GM19397 (cell line): ENCODE results near the gene ACTR8.

Experiments used
- ATAC-seq: cut with Tn5 transposase; IDR thresholded peaks from one replicate; pipeline ENCODE4 v1.9.1; 2021; ENCODE audit warnings: mild to moderate bottlenecking, moderate library complexity; ENCODE audit not compliant: unreplicated experiment

The ACTR8 gene

DNA sequence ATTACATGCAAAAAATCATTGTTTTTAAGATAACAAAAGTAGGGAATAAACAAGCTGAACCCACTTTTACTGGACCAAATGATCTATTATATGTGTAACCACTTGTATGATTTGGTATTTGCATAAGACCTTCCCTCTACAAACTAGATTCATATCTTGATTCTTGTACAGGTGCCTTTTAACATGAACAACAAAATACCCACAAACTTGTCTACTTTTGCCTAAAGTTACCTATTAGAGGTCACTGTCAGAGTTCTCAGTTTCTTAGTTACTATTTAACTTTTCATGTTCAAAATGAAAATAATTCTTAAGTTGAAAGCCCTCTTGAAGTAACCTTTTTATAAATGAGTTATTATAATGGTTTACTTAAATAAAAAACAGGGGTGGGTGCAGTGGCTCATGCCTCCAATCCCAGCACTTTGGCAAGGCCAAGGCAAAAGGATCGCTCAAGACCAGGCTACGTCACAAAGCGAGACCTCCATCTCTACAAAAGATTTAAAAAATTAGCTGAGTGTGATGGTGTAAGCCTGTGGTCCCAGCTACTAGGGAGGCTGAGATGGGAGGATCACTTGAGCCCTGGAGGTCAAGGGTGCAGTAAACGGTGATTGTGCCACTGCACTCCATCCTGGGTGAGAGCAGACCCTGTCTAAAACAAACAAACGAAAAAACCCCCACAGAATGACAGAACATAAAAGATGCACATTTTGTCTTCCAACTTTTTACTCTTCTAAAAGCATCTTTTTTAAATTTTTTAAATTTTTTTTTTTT is 16.0 kb downstream of the ACTR8 start:
- peak; percentile 42 for ATAC-seq

DNA sequence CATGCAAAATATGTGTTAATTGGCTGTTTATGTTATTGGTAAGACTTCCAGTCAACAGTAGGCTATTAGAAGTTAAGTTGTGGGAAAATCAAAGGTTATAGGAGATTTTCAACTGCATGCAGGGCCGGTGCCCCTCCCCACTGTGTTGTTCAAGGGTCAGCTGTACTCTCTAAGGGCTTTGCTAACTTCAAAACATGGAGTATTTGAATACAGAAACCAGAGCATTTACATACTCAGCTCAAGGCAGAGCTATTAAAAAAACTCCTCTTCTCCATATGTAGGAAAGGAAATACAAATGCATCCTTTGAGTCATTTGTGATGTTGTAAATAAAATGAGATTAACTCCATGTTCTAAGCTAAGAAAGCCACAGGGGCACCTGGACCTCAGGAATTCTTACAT is 18.8 kb downstream of the ACTR8 start:
- ATAC-seq, result no peak

DNA sequence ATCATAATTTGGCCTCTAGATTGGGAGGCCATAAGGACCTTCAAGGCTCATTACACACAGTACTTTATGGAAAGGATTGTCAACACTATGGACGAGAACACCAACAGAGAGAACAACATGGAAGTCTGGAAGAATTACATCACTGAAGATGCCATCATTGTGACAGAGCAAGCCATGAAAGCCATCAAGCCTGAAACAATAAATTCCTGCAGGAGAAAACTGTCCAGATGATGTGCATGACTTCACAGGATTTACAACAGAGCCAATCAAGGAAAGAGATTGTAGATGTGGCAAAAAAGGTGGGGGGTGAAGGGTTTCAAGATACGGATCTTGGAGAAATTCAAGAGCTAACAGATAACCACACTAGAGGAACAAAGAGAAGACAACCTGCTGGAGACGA is 19.7 kb downstream of the ACTR8 start:
- no peak for ATAC-seq

DNA sequence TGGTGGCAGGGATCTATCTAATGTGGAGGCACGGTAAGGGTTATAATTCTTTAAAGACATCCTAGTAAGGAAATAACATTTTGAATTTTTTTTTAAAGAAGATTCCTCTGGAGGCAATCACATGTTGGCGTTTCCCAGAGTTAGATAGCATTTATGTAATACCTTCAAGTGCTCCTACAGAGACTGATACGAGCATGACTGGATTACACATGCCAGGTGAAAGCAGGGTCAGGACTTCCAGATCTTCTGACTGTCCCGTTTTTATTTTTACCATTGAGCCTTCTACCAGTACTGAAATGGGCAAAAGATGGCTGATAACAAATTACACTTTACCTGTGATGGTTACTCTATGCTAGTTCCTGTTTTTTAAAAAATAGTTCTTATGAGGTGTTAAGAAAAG is 21.8 kb downstream of the ACTR8 start:
- ATAC-seq, result no peak

DNA sequence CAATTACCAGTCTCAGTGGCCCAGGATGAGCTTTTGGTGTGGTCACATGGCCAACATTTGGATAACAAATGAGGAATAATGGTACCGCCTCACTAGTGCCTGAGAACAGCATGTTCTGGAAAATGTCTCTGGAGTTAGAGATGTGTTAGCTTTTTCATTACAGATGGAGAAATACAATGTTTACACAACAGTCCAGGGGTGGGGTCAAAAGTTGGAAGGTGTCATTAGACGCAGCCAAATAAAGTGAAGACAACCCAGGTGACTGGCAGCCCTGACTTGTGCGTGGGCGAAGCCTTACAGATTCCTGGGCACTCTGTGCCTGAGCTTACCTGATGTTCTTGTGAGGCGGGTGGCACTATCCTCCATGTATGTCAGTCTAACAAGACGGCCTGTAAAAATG is 22.8 kb downstream of the ACTR8 start:
- ATAC-seq, result no peak

DNA sequence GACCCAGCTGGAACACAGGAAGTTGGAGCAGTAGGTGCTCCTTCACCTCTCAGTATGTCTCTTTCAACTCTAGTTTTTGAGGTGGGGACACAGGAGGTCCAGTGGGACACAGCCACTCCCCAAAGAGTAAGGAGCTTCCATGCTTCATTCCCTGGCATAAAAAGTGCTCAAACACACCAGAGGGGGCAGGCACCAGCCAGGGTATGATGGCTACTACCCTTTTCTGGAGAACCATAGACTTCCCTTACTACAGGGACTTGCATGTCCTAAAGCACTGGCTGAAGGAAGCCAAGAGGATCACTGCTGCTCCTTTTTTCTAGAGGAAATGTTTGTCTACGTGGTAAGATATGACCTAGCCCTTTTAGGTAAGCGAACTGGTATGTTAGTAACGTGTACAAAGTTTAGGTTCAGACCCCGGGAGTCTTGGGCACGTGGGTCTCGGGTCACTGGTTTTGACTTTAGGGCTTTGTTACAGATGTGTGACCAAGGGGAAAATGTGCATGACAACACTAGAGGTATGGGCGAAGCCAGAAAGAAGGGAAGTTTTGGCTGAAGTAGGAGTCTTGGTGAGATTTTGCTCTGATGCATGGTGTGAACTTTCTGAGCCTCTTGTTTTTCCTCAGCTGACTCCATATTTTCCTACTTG is 23.7 kb downstream of the ACTR8 start:
- ATAC-seq, result no peak

DNA sequence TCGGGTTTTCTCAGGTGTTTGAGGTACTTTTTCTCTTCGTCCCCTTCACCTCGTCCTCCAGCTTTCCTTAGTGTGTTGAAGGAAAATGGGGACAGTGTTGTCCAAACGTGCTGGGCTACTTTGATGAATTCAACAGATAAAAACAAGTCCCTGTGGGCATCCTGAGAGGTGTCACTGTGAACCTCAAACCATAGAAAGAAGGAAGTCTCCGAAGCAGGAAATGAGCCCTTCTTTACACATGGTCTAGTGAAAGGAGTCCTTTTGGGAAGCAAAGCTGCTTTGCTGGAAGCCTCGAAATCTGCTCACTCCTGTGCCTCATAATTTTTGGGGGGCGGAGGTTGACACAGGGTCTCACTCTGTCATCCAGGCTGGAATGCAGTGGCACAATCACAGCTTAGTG is 25.0 kb downstream of the ACTR8 start:
- no peak for ATAC-seq

DNA sequence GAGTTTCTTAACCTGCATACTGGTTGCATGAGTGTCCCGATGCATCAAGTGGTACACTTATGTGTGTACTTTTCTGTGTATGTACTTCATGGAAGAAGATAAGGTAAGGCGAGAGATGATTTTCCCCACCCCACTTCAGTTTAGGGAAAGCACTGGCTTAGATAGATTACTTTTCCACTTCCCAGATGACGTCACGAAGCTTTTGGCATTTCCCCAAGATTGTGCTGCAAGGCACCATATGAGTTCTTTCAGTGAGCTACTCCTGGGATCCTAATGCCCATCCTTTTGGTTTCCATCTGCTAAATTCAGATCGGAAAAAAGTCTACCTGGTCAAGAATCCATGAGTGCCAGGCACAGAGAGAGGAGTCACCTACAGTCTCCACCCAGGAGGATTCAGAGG is 31.1 kb downstream of the ACTR8 start:
- no peak for ATAC-seq

DNA sequence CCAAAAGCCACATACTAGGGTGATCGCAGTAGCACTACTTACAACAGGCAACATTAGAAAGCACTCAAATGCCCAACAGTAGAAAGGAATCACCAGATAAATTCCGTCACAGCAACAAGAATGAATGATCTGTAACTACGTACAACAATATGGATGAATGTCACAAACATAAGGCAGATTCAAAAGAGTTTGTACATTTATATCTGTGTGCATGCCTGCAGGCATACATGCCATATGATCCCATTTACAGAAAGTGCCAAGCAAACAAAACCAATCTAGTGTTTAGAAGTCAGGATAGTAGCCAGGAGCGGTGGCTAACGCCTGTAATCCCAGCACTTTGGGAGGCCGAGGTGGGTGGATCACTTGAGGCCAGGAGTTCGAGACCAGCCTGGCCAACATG is 32.0 kb downstream of the ACTR8 start:
- ATAC-seq, result no peak

DNA sequence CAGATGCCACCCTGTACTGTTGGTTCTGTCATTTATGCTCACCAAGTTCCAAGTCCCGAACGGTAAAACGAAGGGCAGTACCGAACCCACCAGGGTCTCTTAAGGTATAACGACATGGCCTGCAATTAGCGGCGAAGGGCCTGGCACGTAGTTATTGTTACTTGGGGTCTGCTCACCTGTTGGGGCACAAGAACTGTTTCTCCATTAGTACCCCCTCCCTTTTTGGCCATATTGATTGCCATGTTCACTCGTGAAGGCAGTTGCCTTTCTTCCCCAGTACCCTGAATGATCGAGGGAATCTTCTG is 35.1 kb downstream of the ACTR8 start:
- no peak for ATAC-seq

DNA sequence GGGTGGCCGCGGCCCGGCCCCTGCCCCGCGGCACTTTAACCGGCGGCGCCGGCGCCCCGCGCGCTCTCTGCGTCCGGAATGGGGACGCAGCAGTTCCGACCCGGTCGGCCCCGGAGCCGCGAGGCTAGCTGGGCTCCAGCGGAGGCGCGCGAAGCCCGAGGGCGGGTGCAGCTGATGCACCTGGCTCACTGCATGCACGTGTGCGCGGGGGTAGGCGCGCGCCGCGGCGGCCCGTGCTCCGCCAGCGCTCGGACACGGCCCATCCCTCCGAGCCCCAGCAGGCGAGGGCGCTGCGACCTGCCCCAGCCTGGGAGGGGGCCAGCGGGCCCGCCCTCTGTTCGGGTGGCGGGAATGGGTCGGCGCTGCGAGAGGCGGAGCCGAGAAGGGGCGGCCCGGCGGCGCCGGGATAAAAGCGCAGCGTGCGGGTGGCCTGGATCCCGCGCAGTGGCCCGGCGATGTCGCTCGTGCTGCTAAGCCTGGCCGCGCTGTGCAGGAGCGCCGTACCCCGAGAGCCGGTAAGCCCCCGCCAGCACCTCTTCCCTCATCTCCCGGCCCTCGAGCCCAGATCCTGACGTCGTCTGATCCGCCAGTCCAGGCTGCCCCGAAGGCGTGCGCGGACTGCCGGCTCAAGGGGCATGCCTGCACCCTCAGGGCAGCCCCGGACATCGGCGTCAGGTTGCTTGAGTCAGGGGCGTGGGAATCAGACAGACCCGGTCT is 35.7 kb downstream of the ACTR8 start, which contains the start of the genes CHDH and IL17RB:
CHDH (minus strand) TSS at position 286 of the 717 bp plus-strand sequence. CDS start 22,411 bp downstream, outside the sequence.
IL17RB (plus strand) TSS at position 435 of the 717 bp plus-strand sequence; CDS start at position 456, 21 bp downstream.
- ATAC-seq, result peak; percentile 53

DNA sequence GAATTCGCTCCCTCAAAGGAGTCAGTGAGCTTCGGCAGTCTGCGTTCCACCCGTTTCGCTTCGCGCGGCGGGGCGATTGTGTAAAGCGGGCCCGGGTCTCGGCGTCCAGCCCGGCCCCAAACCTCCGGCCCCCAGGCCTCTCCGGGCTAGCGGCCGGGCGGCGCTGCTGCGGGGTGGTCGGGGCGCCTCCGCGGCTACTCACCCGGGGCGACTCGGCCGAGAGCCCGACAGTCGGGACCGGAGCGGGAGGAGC is 36.1 kb downstream of the ACTR8 start:
- ATAC-seq, result no peak

DNA sequence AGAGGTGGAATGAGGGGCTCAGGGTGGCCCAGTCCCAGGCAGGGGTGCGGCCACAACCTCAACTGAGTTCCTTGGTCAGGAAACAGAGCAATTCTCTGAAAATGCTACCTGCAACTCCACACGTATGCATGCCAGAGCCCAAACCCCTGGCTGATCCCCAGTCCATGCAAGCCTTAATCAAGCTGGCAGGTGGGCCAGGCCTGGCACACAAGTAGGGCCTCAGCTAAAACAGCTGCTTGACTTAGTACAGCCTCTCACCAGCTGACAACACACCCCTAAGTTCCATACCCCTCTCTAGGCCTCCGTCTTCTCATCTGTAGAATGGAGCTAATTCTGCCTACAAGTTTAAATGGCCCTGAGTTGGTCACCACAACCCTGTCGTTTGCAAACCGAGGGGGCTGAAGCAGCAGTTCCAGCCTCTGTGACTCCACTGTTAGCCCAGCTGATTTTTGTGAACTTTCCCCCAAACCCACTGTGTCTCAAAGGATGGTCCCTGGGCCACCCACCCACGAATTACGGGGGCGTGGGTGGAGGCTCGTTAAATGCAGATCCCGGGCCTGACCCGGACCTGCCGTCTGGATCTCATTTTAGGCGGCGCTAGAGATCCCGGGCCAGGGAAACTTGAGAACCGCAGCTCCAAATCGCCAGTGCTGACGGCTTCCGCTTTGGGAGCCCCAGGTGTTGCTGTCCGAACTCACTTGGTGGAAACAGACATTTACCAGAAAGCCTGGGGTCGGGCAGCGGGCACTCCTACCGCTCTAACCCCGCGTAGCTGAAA is 36.7 kb downstream of the ACTR8 start:
- ATAC-seq, result no peak

DNA sequence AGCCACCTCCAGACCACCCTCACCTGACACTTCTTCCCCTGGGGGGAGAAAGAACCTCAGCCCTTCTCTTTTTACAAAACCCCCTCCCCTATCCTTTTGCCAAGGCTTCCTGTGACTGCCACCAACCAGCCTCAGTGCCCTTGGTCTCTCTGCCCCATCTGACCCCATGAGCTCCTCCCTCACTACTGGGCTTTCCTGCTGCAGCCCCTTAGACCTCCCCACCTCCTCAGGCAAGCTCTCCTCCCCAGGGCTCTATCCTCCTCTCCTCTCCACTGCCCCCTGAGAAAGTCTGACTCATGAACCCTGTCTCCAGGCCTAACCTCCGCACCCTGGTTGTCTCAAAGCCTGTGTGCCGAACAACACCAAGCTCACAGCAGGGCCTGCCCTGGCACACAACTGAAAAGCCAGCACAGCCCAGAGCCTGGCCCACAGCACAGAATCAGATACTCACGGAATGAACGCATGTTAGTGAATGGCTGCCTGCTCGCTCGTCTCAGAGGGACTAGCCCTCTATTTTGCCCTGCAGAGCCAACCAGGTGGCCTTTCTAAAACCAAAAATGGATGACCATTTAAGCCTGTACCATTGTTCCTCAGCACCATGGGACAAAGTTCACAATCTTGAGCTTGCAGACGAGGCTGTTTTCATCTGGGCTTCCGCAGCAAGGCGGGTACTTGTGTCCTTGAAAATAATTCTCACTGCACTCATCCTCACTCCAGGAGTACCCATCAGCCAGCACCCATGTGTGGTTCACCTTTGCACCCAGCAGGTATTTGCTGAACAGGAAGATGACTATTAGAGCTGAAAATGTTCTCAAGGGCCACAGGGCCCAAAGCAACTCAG is 37.5 kb downstream of the ACTR8 start:
- ATAC-seq, result no peak

DNA sequence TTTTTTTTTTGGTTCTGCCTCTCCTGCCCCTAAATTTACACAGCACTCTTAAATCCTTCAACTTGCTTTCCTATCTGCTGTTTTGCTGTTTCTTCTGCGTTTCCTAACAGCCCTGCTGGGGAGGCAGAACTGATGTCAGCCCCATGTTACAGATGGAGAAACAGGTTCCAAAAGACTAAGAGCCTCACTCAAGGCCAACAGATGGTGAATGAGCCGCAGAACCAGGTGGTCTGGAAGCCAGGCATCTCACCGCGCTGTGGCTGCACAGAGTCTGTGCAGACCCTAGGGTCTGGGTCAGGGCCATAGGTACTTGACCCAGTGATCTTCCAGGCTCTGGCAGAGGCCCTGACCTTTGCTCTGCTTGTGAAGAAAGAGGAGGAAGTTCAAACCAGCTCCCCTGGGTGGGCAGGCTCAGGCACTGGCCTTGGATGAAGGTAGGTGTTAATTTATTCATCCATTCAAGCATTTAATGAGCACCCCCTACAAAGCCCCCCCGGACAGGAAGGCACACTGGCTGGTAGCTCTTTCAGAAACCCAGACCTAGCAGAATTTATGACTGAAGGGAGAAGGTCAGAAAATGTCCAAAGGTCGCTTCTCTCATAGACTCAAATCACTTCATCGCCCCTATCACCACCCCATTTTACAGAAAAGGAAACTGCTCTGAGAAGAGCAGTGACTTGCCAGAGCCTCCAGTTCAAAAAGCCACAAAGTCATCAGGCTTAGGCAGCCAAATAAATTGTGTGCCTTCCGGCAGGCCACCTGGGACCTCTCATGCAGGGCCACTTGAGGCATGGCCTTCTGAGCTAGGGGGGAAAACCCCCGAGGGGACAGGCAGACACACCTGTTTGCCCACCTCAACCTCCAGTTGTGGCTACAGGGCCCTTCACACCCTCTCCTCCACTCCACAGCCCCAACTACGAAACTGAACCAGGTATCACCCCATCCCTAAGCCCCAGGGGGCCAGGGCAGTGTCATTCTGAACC is 38.5 kb downstream of the ACTR8 start:
- ATAC-seq, result peak; percentile 41

DNA sequence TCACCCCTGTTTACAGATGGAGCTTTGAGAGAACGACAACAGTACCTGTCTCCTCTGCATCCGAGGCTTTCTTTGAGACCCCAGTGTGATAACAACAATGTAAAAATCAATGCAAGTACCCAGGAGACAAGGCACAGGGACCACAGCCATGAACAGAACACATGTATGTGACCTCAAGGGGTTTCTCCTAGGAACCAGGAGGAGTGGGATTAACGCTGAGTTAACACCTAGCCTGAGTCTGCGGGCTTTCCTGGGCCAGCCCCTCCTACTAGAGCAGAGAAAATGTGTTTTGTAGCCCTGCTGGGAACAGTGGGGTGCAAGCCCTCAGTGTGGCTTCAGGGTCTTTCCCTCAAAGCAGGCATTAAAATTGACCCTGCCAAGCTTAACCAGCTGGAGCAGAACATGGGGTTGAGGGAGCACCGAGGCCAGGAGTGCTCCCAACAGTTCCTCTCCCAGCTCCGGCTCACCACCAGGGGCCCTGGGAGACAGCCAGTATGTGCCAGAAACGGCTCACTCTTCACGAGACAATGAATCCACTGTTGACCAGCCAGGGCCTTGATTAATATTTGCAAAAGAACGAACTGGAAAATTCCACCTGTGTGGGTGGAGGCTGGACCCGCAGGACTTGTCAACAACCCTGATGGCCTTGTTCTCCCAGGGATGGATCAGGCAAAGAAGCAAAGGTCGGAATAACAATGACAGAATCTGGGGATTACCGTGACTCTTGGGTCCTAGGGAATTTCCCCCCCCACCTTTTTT is 39.3 kb downstream of the ACTR8 start:
- no peak for ATAC-seq

DNA sequence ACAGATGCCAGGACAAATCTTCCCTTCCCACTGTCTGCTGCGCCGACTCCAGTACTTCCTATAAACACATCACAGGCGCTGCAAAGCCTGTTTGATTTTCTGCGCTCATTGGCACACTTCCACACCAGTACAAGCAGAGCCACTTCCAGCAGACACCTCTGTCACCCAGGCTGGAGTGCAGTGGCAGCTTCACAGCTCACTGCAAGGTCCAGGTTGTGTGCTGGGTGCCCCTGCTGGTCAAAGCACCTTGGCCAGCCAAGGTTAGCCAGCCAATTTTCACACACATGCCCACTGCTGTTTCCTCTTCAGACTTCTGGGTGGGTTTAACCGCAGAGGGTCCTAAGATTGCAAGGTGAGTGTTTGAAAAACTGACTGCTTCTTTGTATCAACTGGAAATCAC is 40.7 kb downstream of the ACTR8 start:
- ATAC-seq, result no peak

DNA sequence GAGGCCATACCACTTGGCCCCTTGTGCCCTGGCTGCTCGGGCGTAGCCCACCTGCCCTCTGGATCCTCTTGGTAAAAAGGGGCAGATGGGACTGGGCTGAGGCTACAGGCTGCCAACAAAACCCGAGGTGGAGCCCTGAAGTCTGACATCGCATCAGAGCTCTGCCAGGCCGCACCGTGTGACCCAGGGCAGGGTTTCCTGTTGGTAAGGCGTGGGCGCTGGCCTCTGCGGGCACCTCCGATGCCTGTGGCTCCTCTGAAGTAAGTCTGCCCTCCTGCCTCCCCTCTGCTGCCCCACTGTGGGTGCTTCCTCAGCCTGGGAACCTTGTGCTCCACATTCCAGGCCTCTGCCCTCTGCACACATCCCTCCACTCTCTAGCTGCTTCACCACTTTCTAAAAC is 44.6 kb downstream of the ACTR8 start:
- no peak for ATAC-seq
